Fibroblast of mammary gland (primary cell): ENCODE data around the gene DICER1.

Experiments used
- DNase-seq: peaks from one replicate; pipeline ENCODE4 v3.0.0-alpha.2; 2010; ENCODE audit warnings: low read depth
- H3K4me3 ChIP-seq: 2 replicates; pipeline ENCODE4 v1.5.1; 2011; ENCODE audit warnings: low read depth, mild to moderate bottlenecking, low read length, moderate library complexity; ENCODE audit not compliant: control insufficient read depth
- CTCF ChIP-seq: conservative IDR thresholded peaks from 2 replicates; pipeline ENCODE4 v1.5.1; 2011; ENCODE audit warnings: low read depth, low read length, inconsistent platforms; ENCODE audit not compliant: control insufficient read depth, insufficient read depth

The DICER1 gene

GRCh38 chr14:95107711-95108110 lies 49.6 kb downstream of the DICER1 start:
- DNase-seq: no peak
- H3K4me3 ChIP-seq: no peak overlapping the region
- TF ChIP-seq CTCF: no peak

GRCh38 chr14:95106971-95107370 lies 50.4 kb downstream of the DICER1 start:
- no peak for TF ChIP-seq CTCF
- DNase-seq: peak; percentile 78
- no peak overlapping the region for H3K4me3 ChIP-seq

GRCh38 chr14:95104911-95105310 lies 52.4 kb downstream of the DICER1 start:
- no peak overlapping the region for H3K4me3 ChIP-seq
- no peak for DNase-seq
- TF ChIP-seq CTCF: no peak

GRCh38 chr14:95102680-95103044 lies 54.7 kb downstream of the DICER1 start:
- TF ChIP-seq CTCF: no peak
- no peak for DNase-seq
- H3K4me3 ChIP-seq: no peak overlapping the region

GRCh38 chr14:95101736-95102679 lies 55.3 kb downstream of the DICER1 start:
- no peak for TF ChIP-seq CTCF
- DNase-seq: no peak
- no peak overlapping the region for H3K4me3 ChIP-seq

- H3K4me3 ChIP-seq: no peak overlapping the region
- DNase-seq: peak; percentile 80
- peak; percentile 84 for TF ChIP-seq CTCF
Measured at GRCh38 chr14:95098984-95099599, 58.2 kb downstream of the DICER1 start.
